ENCODE data around the gene SMTNL2.
"Not testable (repeated sequence)": the region's sequence is repeated elsewhere in the genome, so short reads cannot be mapped to it uniquely, and the experiment has no call there.

SMTNL2 gene

DNA sequence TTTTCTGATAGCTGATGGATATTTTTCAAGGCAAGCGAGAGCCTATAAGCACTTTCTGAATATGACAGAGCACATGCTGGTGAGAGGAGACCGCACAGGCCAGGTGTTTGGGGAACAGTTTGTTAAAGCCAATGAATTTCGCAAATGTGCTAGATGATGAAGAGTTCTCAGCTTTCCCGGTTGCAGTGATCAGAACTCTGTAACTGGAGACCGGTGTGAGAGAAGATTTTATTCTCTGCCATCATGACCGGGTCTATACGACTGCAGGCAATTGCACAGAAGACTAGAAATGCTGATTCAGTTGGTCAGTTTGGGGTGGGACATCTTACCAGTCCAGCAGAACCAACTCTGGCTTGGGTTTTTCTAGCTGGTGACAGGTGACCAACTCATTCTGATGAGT is 25.4 kb downstream of the SMTNL2 start:
- no peaks in the 10 kb centered on the region for H3K9me3 Mint-ChIP-seq
- no peak overlapping the region for H3K27ac Mint-ChIP-seq
- H3K27me3 Mint-ChIP-seq = peaks cover 26% of the 10 kb centered on the region
- no peaks in the 10 kb centered on the region for H3K36me3 Mint-ChIP-seq (ENCODE audit: low read depth)
- H3K4me3 Mint-ChIP-seq = no peak overlapping the region
- no peaks in the 10 kb centered on the region for H3K4me1 Mint-ChIP-seq (ENCODE audit: low read depth)

DNA sequence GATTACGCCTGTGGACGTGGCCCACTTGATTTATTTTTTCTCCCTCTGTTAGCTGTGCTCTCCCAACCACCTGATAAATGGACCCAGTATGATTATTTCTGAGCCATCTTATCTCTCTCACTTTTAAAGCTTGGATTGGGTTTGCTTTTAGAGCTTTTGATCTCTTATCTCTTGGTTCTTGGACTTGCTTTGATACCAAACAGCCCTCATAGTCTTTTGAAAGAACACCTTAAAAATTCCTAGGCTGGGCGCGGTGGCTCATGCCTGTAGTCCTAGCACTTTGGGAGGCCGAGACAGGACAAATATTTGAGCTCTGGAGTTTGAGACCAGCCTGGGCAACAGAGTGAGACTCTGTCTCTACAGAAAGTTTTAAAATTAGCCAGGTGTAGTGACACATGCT is 25.8 kb downstream of the SMTNL2 start:
- no peaks in the 10 kb centered on the region for H3K4me1 Mint-ChIP-seq (ENCODE audit: low read depth)
- H3K9me3 Mint-ChIP-seq = no peaks in the 10 kb centered on the region
- no peak overlapping the region for H3K27ac Mint-ChIP-seq
- H3K27me3 Mint-ChIP-seq = peaks cover 26% of the 10 kb centered on the region
- no peaks in the 10 kb centered on the region for H3K36me3 Mint-ChIP-seq (ENCODE audit: low read depth)
- H3K4me3 Mint-ChIP-seq = no peak overlapping the region

DNA sequence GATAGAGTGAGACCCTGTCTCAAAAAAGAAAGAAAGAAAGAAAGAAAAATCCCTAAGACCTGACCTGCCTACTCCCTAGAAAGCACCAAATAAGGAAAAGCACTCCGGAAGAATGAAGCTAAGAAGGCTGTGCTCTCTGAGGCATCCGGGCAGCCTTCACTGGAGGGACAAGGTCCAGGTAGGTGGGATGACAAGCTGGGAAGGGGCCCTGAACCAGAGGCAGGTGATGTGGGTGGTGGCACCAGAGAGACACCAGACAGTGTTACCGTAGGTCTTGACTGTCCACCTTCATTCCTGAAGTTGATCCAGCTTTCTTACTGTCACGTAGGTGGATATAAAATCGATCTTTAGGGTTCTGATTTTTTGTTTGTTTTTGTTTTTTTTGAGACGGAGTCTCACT is 26.3 kb downstream of the SMTNL2 start:
- peaks cover 26% of the 10 kb centered on the region for H3K27me3 Mint-ChIP-seq
- H3K27ac Mint-ChIP-seq = no peak overlapping the region
- no peaks in the 10 kb centered on the region for H3K9me3 Mint-ChIP-seq
- H3K36me3 Mint-ChIP-seq (ENCODE audit: low read depth) = no peaks in the 10 kb centered on the region
- no peak overlapping the region for H3K4me3 Mint-ChIP-seq
- no peaks in the 10 kb centered on the region for H3K4me1 Mint-ChIP-seq (ENCODE audit: low read depth)

DNA sequence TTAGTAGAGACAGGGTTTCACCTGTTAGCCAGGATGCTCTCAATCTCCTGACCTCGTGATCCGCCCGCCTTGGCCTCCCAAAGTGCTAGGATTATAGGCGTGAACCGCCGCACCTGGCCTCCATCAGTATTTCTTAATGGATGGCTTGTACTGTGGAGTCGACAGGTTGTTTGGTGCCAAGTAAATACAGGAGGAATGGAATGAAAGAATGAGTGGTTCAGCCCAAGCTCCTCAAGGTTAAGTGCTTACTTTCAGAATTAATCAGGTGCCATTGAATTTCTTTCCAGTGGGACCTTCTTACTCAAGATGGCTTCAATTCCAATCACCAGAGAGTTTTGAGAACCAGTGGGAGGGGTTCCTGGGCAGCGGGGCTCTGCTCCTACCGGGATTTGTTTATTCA is 32.1 kb downstream of the SMTNL2 start:
- Mint-ChIP-seq H3K9me3 (no peaks in the 10 kb centered on the region), H3K4me3 (no peak overlapping the region), H3K4me1 (ENCODE audit: low read depth) (no peaks in the 10 kb centered on the region), H3K27ac (no peak overlapping the region), H3K36me3 (ENCODE audit: low read depth) (no peaks in the 10 kb centered on the region), H3K27me3 (peaks cover 3% of the 10 kb centered on the region)

DNA sequence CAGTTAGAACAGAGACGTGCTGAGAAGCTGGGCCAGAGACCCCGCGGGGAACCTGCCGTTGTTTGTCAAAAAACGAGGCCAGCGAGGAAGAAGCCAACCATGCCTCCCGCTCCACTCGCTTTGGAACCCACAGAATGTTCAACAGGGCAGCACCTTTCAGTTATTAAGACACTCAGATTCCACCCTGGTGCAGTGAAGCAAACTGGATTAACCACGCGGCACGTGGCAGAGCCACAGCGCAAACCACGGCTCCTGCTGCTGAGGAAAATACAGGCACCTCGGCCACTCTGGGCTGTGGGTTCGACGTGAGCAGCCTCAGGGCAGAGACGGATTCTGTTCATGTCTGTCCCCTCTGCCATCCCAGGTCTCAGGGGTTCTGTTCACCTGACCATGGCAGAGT is 32.8 kb downstream of the SMTNL2 start:
- H3K27me3 Mint-ChIP-seq = peaks cover 3% of the 10 kb centered on the region
- H3K27ac Mint-ChIP-seq = no peak overlapping the region
- no peaks in the 10 kb centered on the region for H3K9me3 Mint-ChIP-seq
- no peaks in the 10 kb centered on the region for H3K4me1 Mint-ChIP-seq (ENCODE audit: low read depth)
- no peak overlapping the region for H3K4me3 Mint-ChIP-seq
- H3K36me3 Mint-ChIP-seq (ENCODE audit: low read depth) = no peaks in the 10 kb centered on the region

DNA sequence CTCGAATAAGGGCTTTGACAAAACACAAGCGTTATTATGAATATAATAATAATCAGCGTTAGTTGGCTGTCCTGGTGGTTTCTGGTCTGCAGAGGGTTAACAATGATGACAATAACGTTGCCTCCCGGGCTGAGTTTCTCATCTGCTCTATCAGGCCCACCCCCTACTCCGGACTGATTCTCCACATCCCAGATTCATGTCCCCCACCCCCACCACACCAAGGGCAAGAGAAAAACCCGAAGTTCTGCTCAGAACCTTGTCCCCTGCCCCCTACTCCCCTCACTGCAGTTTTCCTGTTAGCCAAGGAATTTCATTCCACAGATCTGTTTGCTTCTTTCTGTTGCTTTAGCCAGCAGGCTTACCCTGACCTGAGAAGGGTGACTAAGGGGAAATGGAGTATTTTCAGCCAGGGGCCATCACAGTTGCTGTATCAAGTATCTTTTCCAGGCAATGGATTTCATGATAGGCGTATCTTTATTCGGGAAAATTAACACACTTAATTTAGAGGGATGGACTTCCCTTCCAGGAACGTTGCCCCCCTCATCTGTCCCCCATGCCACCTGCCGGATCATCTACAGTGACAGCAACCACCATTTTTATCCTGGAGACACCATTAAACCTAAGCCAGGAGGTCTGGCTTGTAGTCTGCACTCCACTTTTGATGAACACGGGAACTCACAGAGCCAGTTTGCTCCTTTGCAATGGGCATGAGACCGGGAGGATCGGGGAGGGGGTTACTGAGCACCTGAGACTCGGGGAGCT is 33.4 kb downstream of the SMTNL2 start:
- Mint-ChIP-seq H3K36me3 (ENCODE audit: low read depth) (no peaks in the 10 kb centered on the region), H3K4me3 (no peak overlapping the region), H3K27ac (no peak overlapping the region), H3K4me1 (ENCODE audit: low read depth) (no peaks in the 10 kb centered on the region), H3K9me3 (no peaks in the 10 kb centered on the region), H3K27me3 (peaks cover 3% of the 10 kb centered on the region)

DNA sequence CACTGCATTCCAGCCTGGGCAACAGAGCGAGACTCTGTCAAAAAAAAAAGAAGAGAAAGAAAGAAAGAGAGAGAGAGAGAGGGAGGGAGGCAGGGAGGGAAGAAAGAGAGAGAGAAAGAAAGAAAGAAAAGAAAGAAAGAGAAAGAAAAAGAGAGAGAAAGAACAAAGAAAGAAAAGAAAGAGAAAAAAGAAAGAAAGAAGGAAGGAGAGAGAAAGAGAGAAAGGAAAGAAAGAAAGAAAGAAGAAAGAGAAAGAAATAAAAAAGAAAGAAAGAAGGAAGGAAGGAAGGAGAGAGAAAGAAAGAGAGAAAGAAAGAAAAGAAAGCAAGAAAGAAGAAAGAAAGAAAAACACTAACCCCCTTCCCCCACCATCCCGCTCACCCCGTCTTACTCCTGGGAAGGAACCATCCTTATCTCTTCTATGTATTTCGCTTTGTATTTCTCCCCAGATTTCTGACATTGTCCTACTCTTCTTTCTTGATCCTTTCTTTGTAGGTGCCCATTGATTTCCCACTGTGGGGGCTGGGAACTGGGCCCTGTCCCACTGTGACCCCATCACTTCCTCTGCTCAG is 36.3 kb downstream of the SMTNL2 start:
- no peak overlapping the region for H3K27ac Mint-ChIP-seq
- H3K9me3 Mint-ChIP-seq = no peaks in the 10 kb centered on the region
- H3K4me1 Mint-ChIP-seq (ENCODE audit: low read depth) = no peaks in the 10 kb centered on the region
- peaks cover 7% of the 10 kb centered on the region for H3K27me3 Mint-ChIP-seq
- no peaks in the 10 kb centered on the region for H3K36me3 Mint-ChIP-seq (ENCODE audit: low read depth)
- H3K4me3 Mint-ChIP-seq = no peak overlapping the region

DNA sequence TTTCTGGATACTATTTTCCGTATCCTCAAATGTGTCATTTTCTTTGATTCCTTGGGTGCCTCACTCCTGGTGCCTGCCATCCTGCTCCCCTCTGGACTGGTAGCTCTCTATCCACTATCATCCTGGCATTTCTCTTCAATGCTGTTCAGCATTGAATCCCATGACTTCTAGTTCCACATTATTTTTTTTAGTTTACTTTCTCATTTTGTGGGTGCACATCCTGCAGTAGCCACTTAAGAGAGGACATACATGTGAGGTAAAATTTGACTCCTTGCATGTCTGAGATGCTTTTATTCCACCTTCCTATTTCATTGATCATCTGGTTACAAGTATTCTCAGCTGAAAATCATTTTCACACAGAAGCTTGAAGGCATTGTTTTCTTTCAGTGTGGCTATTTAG is 38.0 kb downstream of the SMTNL2 start:
- no peak overlapping the region for H3K27ac Mint-ChIP-seq
- no peak overlapping the region for H3K4me3 Mint-ChIP-seq
- H3K36me3 Mint-ChIP-seq (ENCODE audit: low read depth) = no peaks in the 10 kb centered on the region
- H3K4me1 Mint-ChIP-seq (ENCODE audit: low read depth) = no peaks in the 10 kb centered on the region
- peaks cover 15% of the 10 kb centered on the region for H3K27me3 Mint-ChIP-seq
- no peaks in the 10 kb centered on the region for H3K9me3 Mint-ChIP-seq

DNA sequence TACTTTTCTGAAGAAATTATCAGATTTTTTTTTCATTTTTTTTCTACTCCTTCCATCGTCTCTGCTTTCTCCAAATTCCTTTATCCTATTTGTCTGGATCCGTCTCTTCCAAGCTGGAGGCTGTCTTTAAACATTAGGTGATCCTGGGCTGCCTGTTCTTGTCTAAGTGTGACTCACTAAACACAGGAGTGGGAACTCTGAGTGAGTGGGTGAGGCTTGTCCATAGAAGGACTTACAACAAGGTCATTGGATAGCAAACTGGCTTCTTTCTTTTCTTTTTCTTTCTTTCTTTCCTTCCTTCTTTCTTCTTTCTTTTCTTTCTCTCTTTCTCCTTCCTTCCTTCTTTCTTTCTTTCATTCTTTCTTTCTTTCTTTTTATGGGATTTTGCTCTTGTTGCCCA is 38.9 kb downstream of the SMTNL2 start:
- no peak overlapping the region for H3K4me3 Mint-ChIP-seq
- no peaks in the 10 kb centered on the region for H3K4me1 Mint-ChIP-seq (ENCODE audit: low read depth)
- peaks cover 15% of the 10 kb centered on the region for H3K27me3 Mint-ChIP-seq
- H3K27ac Mint-ChIP-seq = no peak overlapping the region
- H3K9me3 Mint-ChIP-seq = no peaks in the 10 kb centered on the region
- no peaks in the 10 kb centered on the region for H3K36me3 Mint-ChIP-seq (ENCODE audit: low read depth)

DNA sequence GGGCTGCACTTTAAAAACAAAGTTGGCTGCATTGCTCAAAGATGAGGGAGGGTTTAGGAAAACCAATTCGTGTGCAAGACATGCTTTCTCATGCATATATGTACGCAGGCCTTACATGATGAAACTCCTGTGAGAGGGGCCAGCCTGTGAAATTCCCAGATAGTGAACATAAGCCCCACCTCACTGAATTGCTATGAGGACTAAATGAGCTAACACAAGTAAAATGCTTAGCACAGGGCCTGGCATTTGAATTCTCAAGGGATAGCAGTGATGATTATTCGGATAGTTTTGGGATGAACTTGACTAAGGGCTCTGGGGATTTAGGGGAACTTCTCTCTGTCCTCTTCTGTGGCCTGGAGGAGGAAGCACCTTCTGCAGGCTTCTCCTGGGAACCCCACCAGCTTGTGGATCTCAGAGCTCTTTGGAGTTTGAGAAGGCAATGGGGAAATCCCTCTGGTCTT is 40.2 kb downstream of the SMTNL2 start:
- peaks cover 15% of the 10 kb centered on the region for H3K27me3 Mint-ChIP-seq
- H3K36me3 Mint-ChIP-seq (ENCODE audit: low read depth); H3K4me3 Mint-ChIP-seq; H3K4me1 Mint-ChIP-seq (ENCODE audit: low read depth); H3K9me3 Mint-ChIP-seq; H3K27ac Mint-ChIP-seq: not testable (repeated sequence)

DNA sequence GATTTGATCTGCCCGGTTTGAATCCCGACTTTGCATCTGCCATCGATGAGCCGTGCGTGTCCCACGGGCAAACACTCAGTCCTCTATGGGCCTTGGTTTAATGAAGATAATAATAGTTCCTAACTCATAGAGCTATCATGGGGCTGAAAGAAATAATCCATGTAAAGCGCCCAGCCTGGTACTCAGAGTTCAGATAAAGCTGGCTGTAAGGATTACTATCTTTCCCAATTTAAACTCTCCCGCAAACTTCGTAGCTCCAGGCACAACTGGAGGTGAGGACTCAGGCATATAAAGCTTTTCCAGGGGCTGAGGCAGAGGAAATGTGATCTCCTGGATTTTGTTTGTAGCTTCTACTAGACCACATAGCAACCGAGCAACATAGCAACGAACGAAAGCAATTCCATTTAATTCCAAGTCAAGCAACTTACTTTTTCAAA is 40.9 kb downstream of the SMTNL2 start:
- H3K4me3 Mint-ChIP-seq = no peak overlapping the region
- no peaks in the 10 kb centered on the region for H3K9me3 Mint-ChIP-seq
- H3K36me3 Mint-ChIP-seq (ENCODE audit: low read depth) = no peaks in the 10 kb centered on the region
- no peaks in the 10 kb centered on the region for H3K4me1 Mint-ChIP-seq (ENCODE audit: low read depth)
- H3K27me3 Mint-ChIP-seq = peaks cover 15% of the 10 kb centered on the region
- H3K27ac Mint-ChIP-seq = no peak overlapping the region

DNA sequence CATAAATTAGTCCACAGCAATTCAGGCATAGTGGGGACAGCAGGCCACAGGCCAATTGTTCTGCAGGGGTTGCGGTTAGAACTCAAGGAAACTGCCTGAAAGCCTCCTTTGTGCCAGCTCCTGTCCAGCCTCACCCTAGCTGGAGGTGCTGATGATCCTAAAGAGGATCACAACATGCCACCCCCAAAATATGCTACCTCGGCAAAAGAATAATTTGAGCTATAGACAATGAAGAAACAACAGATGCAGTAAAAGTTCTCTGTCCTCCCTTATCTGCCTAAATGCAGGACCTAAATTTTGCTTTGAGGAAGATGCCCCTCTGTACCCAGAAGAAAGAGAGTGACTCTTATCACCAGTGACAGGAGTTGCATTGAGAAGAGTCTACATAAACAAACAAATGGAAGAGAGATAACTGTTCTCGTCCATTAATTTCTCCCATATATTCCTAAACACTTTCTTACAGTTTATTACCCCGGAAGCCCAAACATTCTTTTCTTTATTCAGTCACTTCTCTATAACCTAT is 42.5 kb downstream of the SMTNL2 start:
- no peaks in the 10 kb centered on the region for H3K36me3 Mint-ChIP-seq (ENCODE audit: low read depth)
- H3K4me3 Mint-ChIP-seq = no peak overlapping the region
- H3K9me3 Mint-ChIP-seq = no peaks in the 10 kb centered on the region
- H3K4me1 Mint-ChIP-seq (ENCODE audit: low read depth) = no peaks in the 10 kb centered on the region
- H3K27ac Mint-ChIP-seq = no peak overlapping the region
- H3K27me3 Mint-ChIP-seq = peaks cover 15% of the 10 kb centered on the region

DNA sequence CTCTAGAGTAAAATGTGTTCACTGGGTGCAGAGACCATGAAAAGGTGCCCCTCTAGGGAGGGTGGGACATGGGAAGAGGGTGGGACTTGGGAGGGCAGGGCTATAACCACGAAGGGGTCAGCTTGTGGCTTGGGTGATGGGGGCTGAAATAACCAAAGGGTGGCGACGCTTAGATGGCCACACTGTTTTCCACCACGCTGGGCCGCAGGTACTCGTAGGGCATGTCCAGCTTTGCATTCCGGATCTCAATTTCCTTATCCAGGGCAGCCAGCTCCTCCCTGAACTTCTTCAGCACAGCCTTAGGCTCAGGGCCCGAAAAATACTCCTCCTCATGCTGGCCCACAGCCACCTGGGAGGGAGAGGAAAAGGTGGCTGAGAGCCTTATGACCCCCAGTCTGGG is 47.1 kb downstream of the SMTNL2 start:
- Mint-ChIP-seq H3K36me3 (ENCODE audit: low read depth) (no peaks in the 10 kb centered on the region), H3K27ac (no peak overlapping the region), H3K9me3 (peaks cover 4% of the 10 kb centered on the region), H3K27me3 (peaks cover 36% of the 10 kb centered on the region), H3K4me3 (no peak overlapping the region), H3K4me1 (ENCODE audit: low read depth) (peaks cover 12% of the 10 kb centered on the region)

DNA sequence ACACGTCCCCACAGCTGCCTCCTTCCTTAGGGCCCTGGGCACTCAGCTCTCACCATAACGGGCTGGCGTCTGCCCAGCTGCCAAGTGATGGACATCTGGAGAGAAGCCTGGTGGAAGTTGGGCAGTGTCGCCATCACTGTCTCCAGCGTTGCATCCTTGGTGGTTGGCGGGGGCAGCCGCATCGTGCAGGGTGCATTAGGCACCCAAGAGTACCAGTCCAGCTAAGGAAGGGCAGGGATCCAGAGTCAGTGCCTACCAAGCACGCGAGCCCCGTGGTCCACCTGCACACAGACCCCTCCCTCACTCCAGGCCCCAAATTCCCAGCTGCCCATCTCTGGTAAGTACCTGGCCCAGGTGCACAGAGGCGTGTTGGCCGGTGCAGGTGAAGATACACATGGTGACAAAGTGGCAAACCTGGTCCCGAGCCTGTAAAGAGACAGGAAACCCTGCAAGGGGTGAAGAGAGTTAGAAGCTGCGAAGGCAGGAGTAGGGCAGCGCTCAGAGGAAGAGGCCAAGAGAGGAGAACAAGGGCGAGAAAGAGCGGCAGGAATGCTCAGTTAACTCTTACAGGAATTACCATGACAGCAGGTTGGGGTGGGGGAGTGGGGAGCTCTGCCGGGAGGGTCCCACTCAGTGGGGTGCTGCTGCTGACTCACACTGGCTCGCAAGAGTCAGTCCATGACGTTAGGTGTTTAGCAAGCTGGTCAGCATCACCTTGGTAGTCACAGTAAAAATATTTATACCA is 47.7 kb downstream of the SMTNL2 start:
- peaks cover 15% of the 10 kb centered on the region for H3K4me1 Mint-ChIP-seq (ENCODE audit: low read depth)
- no peaks in the 10 kb centered on the region for H3K36me3 Mint-ChIP-seq (ENCODE audit: low read depth)
- peaks cover 4% of the 10 kb centered on the region for H3K9me3 Mint-ChIP-seq
- no peak overlapping the region for H3K27ac Mint-ChIP-seq
- peaks cover 35% of the 10 kb centered on the region for H3K27me3 Mint-ChIP-seq
- H3K4me3 Mint-ChIP-seq = no peak overlapping the region

DNA sequence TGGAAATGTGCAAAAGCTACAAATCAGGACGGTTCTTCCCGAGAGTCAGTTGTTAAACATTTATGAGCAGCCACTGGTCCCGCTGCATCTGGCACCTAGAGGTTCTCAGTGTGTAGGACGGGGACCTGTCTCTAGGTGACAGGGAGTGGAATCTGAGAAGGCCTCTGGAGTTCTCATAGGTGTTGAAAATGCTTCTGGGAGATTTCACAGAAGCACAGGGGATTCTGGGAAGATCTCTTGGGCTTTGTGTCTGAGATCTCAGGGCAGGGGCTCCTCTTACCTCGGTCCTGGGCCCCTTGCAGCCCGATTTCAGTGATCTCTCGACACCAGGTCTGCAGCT is 48.2 kb downstream of the SMTNL2 start:
- H3K27ac Mint-ChIP-seq = no peak overlapping the region
- H3K9me3 Mint-ChIP-seq = peaks cover 4% of the 10 kb centered on the region
- no peaks in the 10 kb centered on the region for H3K36me3 Mint-ChIP-seq (ENCODE audit: low read depth)
- H3K4me3 Mint-ChIP-seq = no peak overlapping the region
- H3K27me3 Mint-ChIP-seq = peaks cover 32% of the 10 kb centered on the region
- H3K4me1 Mint-ChIP-seq (ENCODE audit: low read depth) = peaks cover 15% of the 10 kb centered on the region
